ENCODE data around the gene C11orf87.

GRCh38 chr11:109405671-109406070, 16.3 kb upstream of the C11orf87 start:
- TF ChIP-seq CTCF (IDR thresholded peaks at IDR 0.05) = no peak
- TF ChIP-seq POLR2A (IDR thresholded peaks at IDR 0.05) = no peak

Measured in uterus (tissue), 2 donors.